GM10248 (cell line): ENCODE data around the gene PPP6R3.

Experiments used
- CTCF ChIA-PET: fragments of 300-600 bp; sonication (Branson Sonifier 250); formaldehyde crosslinking; extraction: SDS; loops from one replicate; lab custom pipeline; 2021; ENCODE audit warnings: antibody characterized with exemption; lab: Yijun Ruan, JAX
- POLR2A ChIA-PET: fragments of 350-650 bp; sonication (Branson Sonifier 250); formaldehyde crosslinking; extraction: SDS; loops from one replicate; lab custom pipeline; 2020; ENCODE audit warnings: antibody characterized with exemption; lab: Yijun Ruan, JAX
- DNase-seq: peaks from one replicate; pipeline ENCODE4 v3.0.0; 2012; ENCODE audit errors: extremely low spot score
- TF ChIP-seq, protein P1 (sequence below): IDR thresholded peaks from 2 replicates; pipeline ENCODE4 v1.5.1; 2012; ENCODE audit warnings: mild to moderate bottlenecking, low read depth; ENCODE audit errors: extremely low read depth, missing control alignments, control extremely low read depth

PPP6R3 gene

DNA sequence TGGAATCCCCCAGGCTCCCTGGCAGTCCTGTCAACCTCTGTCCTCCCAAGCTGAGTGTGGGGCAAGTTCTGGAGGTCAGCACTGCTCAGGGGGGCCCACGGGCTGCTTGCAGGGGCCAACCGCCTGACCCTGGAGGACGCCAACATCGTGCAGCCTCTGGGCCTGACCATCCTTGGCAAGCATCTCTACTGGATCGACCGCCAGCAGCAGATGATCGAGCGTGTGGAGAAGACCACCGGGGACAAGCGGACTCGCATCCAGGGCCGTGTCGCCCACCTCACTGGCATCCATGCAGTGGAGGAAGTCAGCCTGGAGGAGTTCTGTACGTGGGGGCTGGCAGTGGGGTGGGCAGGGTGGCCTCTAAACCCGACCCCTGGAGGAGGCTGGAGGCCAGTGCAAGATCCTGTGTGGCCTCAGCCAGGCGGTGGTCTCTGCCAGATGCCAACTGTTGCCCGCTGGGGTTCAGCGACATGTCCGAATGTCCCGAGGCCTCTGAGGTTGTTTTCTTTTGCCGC lies 34.6 kb upstream of the PPP6R3 start:
- ChIA-PET CTCF (no interaction called here), POLR2A (no interaction called here)
- TF ChIP-seq, protein P1, sequence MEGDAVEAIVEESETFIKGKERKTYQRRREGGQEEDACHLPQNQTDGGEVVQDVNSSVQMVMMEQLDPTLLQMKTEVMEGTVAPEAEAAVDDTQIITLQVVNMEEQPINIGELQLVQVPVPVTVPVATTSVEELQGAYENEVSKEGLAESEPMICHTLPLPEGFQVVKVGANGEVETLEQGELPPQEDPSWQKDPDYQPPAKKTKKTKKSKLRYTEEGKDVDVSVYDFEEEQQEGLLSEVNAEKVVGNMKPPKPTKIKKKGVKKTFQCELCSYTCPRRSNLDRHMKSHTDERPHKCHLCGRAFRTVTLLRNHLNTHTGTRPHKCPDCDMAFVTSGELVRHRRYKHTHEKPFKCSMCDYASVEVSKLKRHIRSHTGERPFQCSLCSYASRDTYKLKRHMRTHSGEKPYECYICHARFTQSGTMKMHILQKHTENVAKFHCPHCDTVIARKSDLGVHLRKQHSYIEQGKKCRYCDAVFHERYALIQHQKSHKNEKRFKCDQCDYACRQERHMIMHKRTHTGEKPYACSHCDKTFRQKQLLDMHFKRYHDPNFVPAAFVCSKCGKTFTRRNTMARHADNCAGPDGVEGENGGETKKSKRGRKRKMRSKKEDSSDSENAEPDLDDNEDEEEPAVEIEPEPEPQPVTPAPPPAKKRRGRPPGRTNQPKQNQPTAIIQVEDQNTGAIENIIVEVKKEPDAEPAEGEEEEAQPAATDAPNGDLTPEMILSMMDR = no peak
- DNase-seq = no peak

DNA sequence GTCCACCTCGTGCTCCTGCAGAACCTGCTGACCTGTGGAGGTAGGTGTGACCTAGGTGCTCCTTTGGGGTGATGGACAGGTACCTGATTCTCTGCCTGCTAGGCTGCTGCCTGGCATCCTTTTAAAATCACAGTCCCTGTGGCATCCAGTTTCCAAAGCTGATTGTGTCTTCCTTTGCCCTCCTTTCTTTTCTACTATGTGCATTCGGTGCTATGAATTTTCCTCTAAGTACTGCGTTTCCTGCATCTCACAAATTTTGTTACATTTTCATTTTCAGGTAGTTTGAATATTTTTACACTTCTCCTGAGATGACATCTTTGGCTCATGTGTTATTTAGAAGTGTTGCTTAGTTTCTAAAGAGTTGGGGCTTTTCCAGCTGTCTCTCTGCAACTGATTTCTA lies 30.9 kb upstream of the PPP6R3 start:
- POLR2A ChIA-PET = no interaction called here
- TF ChIP-seq, protein P1 = no peak
- DNase-seq = no peak
- CTCF ChIA-PET = interaction anchor here (1.2 kb wide), 1 partner anchor 172 kb away, joined by 3 read pairs; no protein-coding TSS in a partner anchor

DNA sequence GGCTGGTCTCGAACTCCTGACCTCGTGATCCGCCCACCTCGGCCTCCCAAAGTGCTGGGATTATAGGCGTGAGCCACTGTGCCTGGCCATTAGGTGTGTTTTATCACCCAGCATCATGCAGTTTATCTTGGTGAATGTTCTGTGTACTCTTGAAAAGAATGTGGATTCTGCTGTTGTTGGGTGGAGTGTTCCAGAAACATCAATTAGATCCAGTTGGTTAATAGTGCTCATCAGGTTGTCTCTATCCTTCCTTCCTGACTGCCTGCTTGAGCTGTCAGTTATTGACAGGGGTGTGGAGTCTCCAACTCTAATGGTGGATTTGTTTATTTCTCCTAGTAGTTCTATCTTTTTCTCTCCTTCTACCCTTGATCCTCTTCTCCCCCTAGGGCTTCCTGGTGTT lies 30.2 kb upstream of the PPP6R3 start:
- ChIA-PET POLR2A (no interaction called here), CTCF (interaction anchor here (1.2 kb wide), 1 partner anchor 173 kb away, joined by 3 read pairs; no protein-coding TSS in a partner anchor)
- no peak for DNase-seq
- TF ChIP-seq, protein P1 = no peak

DNA sequence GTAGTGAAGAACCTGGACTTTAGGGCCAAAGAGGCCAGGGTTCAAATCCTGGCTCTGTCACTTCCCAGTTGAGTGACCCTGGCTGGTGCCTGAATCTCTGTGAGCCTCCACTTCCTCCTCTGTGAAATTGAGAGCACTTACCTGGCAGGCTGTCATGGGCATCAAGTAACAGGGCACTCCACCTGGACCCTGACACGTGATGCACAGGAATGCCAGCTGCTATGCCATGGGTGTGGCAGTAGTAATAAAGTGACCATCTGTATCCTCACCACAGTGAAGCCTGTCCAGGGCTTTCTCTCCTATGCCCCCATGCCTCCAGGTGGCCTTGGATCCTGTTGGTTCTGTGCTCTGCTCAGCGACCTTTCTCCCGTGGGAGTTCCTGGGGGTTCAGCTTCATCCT lies 29.8 kb upstream of the PPP6R3 start:
- ChIA-PET CTCF (no interaction called here), POLR2A (no interaction called here)
- DNase-seq = no peak
- TF ChIP-seq, protein P1 = no peak

DNA sequence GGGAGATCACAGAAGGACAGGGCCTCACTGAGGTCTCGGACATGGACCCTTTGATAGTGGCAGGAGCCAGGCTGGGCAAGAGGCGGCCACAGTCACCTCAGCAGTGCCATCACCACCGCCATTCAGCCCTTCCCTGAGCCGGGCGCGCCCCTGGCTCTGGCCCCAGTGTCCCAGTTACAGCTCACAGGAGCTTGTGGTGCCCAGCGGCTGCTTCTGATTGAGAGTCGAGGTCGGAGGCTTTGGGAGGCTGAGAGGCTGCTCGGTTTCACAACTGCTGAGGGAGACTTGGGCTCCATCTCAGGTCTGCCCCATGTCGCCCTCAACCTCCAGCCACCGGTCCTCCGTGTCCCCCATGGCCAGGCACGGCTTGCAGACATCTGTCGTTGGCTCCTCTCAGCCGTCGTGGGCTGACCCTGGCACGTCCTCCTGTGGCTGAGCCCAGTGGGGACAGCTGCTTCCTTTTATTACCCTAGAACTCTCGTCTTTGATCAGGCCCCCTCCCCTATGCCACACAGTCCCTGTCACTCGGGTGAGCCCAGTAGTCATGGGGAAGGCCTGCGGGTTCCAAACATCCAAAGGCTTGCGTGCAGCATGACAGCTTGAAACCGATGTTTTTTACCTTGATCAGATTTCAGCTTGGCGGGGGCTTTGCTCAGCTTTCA lies 28.4 kb upstream of the PPP6R3 start:
- DNase-seq = no peak
- TF ChIP-seq, protein P1 = no peak
- CTCF ChIA-PET = no interaction called here
- POLR2A ChIA-PET = no interaction called here

DNA sequence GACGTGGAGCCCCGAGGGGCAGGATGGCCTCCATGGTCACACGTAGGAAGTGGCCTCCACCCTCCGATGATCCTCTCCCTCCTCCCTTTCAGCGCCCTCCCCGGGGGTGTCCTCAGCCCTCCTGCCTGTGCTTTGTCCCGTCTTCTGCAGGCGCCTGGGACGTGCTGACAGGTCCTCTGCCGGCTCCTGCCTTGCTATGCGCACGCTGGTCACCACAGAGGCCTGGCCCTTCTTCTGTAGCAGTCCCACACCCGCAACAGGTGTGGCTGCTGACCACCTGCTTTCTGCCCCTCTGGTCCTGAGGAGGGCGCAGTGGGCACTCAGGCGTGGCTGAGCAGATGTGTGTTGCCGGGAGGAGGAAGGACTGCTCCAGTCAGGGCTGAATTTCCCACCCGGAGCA lies 27.7 kb upstream of the PPP6R3 start:
- POLR2A ChIA-PET = no interaction called here
- TF ChIP-seq, protein P1 = no peak
- CTCF ChIA-PET = no interaction called here
- DNase-seq = no peak
